Muscle layer of duodenum (tissue), 2 donors: Measurements from ENCODE around the gene KLF2.

Experiments
- H3K27ac ChIP-seq: one replicate; pipeline ENCODE4 v1.7.0; 2013; ENCODE audit warnings: mild to moderate bottlenecking, low read length
- H3K27me3 ChIP-seq: one replicate; pipeline ENCODE4 v1.7.0; 2013; ENCODE audit warnings: low read depth, mild to moderate bottlenecking, control low read depth, low read length
- H3K36me3 ChIP-seq, 2 donors: one replicate each; pipeline ENCODE4 v1.7.0; 2013; ENCODE audit warnings: low read length in 2 of 2, control low read depth in 1 of 2, mild to moderate bottlenecking in 1 of 2; ENCODE audit not compliant: insufficient read depth in 2 of 2, control insufficient read depth in 1 of 2
- H3K4me1 ChIP-seq, 2 donors: one replicate each; pipeline ENCODE4 v1.7.0; 2013; ENCODE audit warnings: low read length in 2 of 2, mild to moderate bottlenecking in 2 of 2, control low read depth in 1 of 2, moderate library complexity in 1 of 2; ENCODE audit not compliant: insufficient read depth in 2 of 2, control insufficient read depth in 1 of 2
- H3K4me3 ChIP-seq, 2 donors: one replicate each; pipeline ENCODE4 v1.7.0; 2013; ENCODE audit warnings: low read length in 2 of 2, low read depth in 1 of 2, mild to moderate bottlenecking in 1 of 2
- H3K9me3 ChIP-seq, 2 donors: one replicate each; pipeline ENCODE4 v1.7.0; 2013; ENCODE audit warnings: low read length in 2 of 2, control low read depth in 1 of 2, mild to moderate bottlenecking in 1 of 2; ENCODE audit not compliant: control insufficient read depth in 1 of 2
- donor health status: healthy.

The KLF2 gene

GRCh38 chr19:16327911-16328823 is 3.5 kb downstream of the KLF2 start:
- Histone ChIP-seq H3K27me3 (no peaks in the 10 kb centered on the region), H3K36me3 (peaks cover 8 to 9% of the 10 kb centered on the region in 2 donors), H3K4me1 (peaks cover 0 to 24% of the 10 kb centered on the region in 2 donors), H3K4me3 (peak overlapping the region; percentile 63 to 96), H3K27ac (peak overlapping the region; percentile 89), H3K9me3 (no peaks in the 10 kb centered on the region)

- Histone ChIP-seq H3K4me1 (peaks cover 0 to 20% of the 10 kb centered on the region in 2 donors), H3K36me3 (peaks cover 8 to 9% of the 10 kb centered on the region in 2 donors), H3K27ac (peak overlapping the region; percentile 89), H3K9me3 (no peaks in the 10 kb centered on the region), H3K27me3 (no peaks in the 10 kb centered on the region), H3K4me3 (peak overlapping the region in 1 of 2 donors; percentile 96)
Measured at GRCh38 chr19:16328824-16329482, 4.3 kb downstream of the KLF2 start.

DNA sequence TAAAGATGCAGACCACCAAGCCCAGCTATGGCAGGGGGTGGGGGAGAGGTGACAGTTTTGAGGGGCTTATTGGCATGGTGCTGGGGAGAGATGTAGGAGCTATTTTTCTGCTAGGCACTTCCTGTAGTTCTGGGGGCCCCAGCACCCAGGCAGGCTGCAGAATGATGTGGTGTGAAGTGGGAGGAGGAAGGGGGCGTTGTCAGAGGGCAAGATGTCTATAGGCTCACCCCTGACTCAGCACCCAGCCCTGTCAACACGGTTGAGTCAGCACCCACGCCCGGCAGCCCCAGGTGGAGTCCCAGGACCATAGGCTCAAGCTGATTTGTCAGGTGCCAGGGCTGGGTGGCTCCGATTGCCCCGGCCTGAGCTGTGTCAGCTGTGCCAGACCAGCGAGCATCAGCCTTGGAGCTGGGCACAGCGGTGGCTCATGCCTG is 5.8 kb downstream of the KLF2 start:
- Histone ChIP-seq H3K4me3 (no peak overlapping the region), H3K27me3 (no peaks in the 10 kb centered on the region), H3K4me1 (peaks cover 0 to 16% of the 10 kb centered on the region in 2 donors), H3K27ac (no peak overlapping the region), H3K36me3 (peaks cover 8 to 9% of the 10 kb centered on the region in 2 donors), H3K9me3 (no peaks in the 10 kb centered on the region)

DNA sequence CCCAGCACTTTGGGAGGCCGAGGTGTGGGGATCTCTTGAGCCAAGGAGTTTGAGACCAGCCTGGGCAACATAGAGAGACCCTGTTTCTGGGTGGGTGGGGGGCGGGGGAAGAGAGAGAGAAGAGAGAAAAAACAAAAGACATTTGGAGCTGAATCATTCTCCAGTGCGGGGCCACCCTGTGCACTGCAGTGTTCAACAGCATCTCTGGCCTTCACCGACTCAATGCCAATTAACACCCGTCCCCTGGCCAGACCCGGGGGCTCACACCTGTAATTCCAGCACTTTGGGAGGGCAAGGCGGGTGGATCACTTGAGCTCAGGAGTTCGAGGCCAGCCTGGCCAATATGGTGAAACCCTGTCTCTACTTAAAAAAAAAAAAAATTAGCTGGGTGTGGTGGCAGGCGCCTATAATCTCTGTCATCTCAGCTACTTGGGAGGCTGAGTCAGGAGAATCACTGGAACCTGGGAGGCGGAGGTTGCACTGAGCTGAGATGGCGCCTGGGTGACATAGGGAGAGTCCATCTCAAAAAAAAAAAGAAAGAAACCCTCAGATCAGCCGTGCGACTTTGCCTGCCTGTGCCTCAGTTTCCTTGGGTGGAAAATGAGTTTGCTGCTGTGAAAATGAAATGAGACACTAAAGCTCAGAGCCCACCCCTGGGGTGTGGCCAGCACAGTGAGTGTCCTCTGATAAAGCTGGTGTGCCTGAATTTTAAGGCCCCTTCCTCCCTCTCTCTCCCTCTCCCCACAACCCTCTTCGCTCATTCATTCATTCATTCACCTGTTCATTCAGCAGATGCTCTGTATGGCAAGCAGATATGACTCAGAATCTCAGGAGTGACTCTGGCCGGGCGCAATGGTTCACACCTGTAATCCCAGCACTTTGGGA is 6.4 kb downstream of the KLF2 start:
- no peak overlapping the region for H3K4me3 ChIP-seq
- no peaks in the 10 kb centered on the region for H3K9me3 ChIP-seq
- peaks cover 0 to 16% of the 10 kb centered on the region in 2 donors for H3K4me1 ChIP-seq
- H3K27ac ChIP-seq: no peak overlapping the region
- H3K27me3 ChIP-seq: no peaks in the 10 kb centered on the region
- H3K36me3 ChIP-seq: peaks cover 8 to 9% of the 10 kb centered on the region in 2 donors

GRCh38 chr19:16333001-16333586 is 8.5 kb downstream of the KLF2 start:
- Histone ChIP-seq H3K4me1 (peaks cover 0 to 12% of the 10 kb centered on the region in 2 donors), H3K27me3 (no peaks in the 10 kb centered on the region), H3K27ac (no peak overlapping the region), H3K9me3 (no peaks in the 10 kb centered on the region), H3K4me3 (no peak overlapping the region), H3K36me3 (no peaks in the 10 kb centered on the region)

DNA sequence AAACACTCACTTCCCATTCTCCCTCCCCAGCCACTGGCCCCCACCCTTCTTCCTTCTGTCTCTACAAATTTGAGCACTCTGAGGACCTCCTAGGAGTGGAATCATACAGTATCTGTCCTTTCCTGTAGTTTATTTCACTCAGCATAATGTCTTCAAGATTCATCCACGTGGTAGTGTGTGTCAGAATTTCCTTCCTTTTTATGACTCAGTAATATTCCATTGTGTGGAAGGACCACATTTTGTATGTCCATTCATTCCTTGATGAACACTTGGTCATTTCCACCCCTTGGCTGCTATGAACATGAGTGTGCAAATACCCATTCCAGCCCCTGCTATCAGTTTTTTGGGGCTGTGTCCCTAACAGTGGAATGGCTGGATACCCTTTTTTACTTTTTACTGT is 9.8 kb downstream of the KLF2 start:
- Histone ChIP-seq H3K36me3 (no peaks in the 10 kb centered on the region), H3K4me1 (peaks cover 0 to 14% of the 10 kb centered on the region in 2 donors), H3K4me3 (no peak overlapping the region), H3K27ac (no peak overlapping the region), H3K9me3 (no peaks in the 10 kb centered on the region), H3K27me3 (no peaks in the 10 kb centered on the region)

- Histone ChIP-seq H3K9me3 (no peaks in the 10 kb centered on the region), H3K27me3 (no peaks in the 10 kb centered on the region), H3K4me1 (peaks cover 0 to 14% of the 10 kb centered on the region in 2 donors), H3K27ac (no peak overlapping the region), H3K36me3 (no peaks in the 10 kb centered on the region), H3K4me3 (no peak overlapping the region)
Measured at GRCh38 chr19:16335226-16335625, 10.6 kb downstream of the KLF2 start.

GRCh38 chr19:16336571-16336970 is 11.9 kb downstream of the KLF2 start:
- no peaks in the 10 kb centered on the region for H3K9me3 ChIP-seq
- H3K27me3 ChIP-seq: no peaks in the 10 kb centered on the region
- no peak overlapping the region for H3K4me3 ChIP-seq
- no peaks in the 10 kb centered on the region for H3K36me3 ChIP-seq
- H3K4me1 ChIP-seq: peaks cover 0 to 14% of the 10 kb centered on the region in 2 donors
- no peak overlapping the region for H3K27ac ChIP-seq

DNA sequence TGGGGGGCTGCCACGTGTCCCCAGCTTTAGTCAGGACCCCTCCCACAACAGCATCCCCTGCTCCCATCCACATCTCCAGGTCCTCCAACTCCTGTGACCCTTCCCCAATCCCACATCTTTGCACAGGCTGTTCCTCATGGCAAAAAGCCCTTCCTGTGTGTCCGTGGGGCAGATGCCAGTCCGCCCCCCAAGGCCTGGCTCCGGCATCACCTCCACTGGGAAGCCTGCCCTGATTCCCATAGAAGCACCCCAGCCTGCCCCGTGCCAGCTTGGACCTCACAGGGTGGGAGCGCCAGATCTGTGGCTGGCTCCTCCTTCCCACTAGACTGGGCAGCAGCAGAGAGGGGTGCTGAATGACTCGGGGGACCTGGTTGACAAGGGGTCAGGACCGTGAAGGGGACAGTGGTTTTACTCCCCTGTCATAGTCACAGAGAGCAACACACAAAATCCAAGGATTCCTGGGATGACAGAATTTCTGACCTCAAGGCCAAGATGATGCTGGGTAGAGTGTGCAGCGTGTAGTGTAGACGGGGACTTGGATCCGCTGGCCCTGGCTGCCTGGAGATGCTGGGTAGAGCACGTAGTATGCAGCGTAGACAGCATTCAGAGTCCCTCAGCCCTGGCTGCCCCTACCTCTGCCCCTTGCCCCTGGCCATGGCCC is 13.3 kb downstream of the KLF2 start:
- H3K27me3 ChIP-seq: no peaks in the 10 kb centered on the region
- H3K4me1 ChIP-seq: peaks cover 0 to 14% of the 10 kb centered on the region in 2 donors
- H3K36me3 ChIP-seq: no peaks in the 10 kb centered on the region
- H3K9me3 ChIP-seq: no peaks in the 10 kb centered on the region
- H3K27ac ChIP-seq: no peak overlapping the region
- no peak overlapping the region for H3K4me3 ChIP-seq
